HuH-7.5 (cell line): ENCODE measurements around the gene LIN7B.
"Not testable (repeated sequence)": the region's sequence is repeated elsewhere in the genome, so short reads cannot be mapped to it uniquely, and the experiment has no call there.

ENCODE experiments used
- DNase-seq: peaks from one replicate; pipeline ENCODE4 v3.0.0; 2011; ENCODE audit warnings: low spot score

The LIN7B gene

DNA sequence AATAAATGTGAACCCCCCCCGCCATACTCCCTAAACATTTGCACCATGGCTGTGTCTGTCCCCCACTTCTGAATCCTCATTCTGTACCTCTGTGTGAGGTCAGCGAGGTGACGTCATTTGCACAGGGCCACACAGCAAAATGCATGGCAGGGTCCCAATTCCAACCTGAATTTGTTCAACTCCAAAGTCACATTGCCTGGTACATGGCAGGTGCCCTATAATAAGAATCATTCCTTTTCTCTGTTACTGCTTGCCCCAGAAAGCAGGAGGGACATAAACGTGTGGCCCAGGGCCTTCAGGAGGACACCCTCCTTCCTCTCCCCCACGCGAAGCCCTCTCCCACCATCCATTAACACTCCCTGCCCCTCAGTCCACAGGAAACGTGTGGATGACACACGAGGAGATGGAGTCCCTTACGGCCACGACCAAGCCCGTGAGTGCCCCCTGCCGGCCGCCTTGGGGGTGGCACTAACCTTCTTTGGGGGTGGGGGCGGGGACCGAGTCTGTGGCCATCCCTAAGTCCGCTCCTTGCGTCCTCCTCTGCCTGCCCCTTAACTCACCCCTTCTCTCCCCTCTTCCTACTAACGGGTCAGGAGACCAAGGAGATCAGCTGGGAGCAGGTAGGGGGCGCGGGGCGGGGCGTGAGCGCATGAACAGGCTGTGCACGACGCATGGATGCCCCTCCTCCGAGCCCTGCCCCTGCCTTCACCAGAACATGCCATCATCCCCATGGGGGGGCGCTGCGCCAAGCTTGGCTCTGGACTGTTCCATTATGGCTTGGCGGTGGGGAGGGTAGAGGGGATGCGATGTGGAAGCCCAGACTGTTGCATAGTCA is 31.6 kb downstream of the LIN7B start:
- peak; percentile 90 for DNase-seq

- DNase-seq, result not testable (repeated sequence)
Observed at GRCh38 chr19:49146408-49146770, 32.2 kb downstream of the LIN7B start.

DNA sequence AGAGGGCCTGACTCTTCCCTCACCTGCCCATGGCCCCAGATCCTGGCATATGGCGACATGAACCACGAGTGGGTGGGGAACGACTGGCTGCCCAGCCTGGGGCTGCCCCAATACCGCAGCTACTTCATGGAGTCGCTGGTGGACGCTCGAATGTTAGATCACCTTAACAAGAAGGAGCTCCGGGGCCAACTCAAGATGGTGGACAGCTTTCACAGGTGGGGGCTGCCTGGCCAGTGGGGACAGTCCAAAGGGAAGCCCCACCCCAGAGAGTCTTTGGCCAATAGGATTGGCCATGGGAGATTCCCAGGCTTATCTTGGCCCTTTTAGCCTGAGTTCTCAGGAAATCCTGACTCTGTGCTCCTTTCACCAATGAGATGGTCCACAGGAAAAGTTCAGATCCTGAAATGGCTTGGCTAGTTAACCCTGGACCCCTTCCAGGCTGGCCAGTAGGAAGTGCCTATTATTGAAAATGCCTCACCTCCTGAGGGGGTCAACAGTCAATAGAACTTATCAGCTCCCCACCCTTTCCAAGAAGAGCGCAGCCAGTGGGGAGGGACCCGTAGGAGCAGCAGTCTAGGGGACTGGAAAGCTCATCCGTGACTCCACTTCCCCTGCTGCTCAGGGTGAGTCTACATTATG is 34.0 kb downstream of the LIN7B start:
- DNase-seq, result no peak

- peak; percentile 98 for DNase-seq
Observed at GRCh38 chr19:49148784-49149651, 34.8 kb downstream of the LIN7B start.

GRCh38 chr19:49149652-49150105 is 35.5 kb downstream of the LIN7B start:
- DNase-seq, result no peak

- DNase-seq, result peak; percentile 95
Observed at GRCh38 chr19:49150106-49150943, 36.2 kb downstream of the LIN7B start.

DNA sequence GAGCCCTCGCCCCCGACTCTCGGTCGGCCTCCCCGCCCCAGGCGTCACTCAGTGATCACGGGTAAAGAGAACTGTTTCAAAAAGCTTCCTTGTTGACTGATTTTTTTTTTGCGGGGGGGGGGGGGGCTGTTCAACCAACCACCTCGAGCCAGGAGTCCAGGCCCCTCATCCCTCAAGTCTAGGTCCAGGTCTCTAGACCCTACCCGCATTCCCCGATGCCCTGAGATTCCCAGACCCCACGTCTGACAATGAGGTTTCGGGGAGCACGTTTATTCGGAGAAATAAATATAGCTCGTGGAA is 36.7 kb downstream of the LIN7B start:
- no peak for DNase-seq

GRCh38 chr19:49151267-49152118 is 37.3 kb downstream of the LIN7B start:
- peak; percentile 66 for DNase-seq

- no peak for DNase-seq
Observed at GRCh38 chr19:49152119-49152550, 38.0 kb downstream of the LIN7B start.

DNA sequence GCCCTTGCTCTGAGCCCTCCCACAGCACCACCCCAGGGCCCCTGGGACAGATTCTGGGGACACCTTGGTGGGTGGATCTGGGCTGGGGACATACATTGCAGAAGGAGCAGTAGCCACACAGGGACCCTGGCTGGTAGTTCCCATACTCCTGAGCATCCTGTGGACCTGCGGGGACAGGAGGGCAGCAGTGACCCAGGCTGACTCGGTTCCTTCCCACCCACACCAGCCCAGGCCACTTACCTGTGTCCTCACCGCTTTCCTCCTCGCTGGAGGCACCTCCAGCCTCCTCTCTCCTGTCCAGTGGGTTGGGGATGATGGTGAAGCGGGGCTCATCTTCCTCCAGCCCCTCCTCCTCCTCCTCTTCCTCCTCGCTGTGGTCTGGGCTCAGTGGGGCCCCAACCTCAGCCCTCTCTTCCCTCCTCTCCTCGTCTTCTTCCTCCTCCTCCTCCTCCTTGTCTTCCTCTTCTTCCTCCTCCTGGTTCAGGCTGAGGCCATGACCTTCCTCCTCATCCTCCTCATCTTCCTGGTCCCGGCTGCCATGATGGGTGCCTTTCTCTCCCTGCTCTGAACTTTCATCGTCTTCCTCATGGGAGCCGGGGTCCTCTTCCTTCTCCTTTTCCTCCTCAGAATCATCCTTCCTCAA is 39.1 kb downstream of the LIN7B start:
- DNase-seq, result no peak

DNA sequence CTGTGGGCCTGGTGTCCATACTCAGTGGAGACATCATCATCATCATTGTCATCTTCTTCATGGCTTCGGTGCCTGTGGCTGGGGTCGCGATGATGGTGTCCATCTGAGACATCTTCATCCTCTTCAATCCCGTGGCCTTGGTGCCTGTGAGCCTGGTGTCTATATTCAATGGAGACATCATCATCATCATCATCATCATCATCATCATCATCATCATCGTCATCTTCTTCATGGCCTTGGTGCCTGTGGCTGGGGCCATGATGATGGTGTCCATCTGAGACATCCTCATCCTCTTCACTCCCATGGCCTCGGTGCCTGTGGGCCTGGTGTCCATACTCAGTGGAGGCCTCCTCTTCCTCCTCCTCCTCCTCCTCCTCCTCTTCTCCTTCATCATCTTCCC is 40.1 kb downstream of the LIN7B start:
- DNase-seq, result no peak

- no peak for DNase-seq
Observed at GRCh38 chr19:49155005-49155819, 41.0 kb downstream of the LIN7B start, which contains the start of gene HRC. Gene HRC (minus strand): TSS chr19:49155396. CDS start chr19:49155237, 159 bp downstream.

DNA sequence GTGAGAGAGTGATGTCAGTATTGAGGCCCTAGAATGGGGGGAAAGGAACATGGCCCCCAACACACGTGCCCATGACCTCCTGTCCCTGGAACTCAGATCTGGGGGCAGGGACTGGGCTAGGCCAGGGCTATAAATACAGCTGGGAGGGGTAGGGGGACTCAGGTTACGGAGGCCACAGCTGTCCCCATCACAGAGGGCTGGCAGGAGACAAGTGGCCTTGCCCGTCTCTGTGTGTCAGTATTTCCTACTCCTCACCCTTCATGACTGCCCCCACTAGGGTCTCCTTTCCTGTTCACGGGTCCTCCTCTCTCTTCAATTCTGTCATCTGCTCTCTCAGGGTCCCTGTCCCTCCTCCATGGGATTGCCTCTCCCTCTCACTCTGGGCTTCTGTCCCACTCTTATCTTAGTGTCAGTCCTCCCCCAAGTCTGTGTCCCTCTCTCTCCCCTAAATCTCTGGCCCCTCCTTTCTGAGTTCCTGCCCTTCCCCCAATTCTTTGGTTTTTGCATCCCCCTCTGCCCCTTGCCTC is 41.7 kb downstream of the LIN7B start:
- no peak for DNase-seq

GRCh38 chr19:49157445-49158224 is 43.5 kb downstream of the LIN7B start, which contains the start of gene TRPM4:
Gene TRPM4 (plus strand): TSS chr19:49157792. CDS start chr19:49157867, 75 bp downstream.
- DNase-seq, result peak; percentile 94

DNA sequence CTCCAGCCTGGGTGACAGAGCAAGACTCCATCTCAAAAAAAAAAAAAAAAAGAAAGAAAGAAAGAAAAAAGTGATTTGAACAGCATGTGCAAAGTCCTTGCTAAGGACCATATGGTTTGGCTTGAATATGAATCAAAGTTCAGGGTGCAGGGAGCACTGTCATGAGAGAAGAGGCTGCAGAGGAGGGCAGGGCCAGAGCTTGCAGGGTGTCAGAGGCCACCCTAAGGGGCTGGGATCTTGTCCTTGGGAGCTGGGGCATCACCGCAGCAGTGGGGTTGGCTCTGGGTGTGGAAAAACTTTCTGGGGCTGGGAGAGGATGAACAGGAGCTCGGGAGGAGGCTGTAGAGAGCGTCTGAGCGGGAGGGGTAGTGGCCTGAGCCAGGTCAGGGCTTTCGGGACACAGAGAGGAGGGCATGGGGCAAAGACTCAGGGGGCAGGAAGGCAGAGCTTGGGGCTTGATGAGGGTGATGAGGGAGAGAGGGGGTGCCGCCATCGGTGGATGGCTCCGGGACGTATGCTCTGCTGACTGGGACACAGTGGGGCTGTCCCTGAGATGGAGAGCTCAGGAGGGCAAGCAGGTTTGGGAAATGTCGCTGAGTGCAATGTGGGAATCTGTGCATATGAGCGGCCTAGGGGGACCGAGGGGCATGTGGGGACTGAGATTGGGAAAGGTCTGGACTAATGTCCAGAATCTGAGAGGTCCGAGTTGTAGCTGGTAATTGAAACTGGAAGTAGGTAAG is 46.5 kb downstream of the LIN7B start:
- DNase-seq, result no peak

DNA sequence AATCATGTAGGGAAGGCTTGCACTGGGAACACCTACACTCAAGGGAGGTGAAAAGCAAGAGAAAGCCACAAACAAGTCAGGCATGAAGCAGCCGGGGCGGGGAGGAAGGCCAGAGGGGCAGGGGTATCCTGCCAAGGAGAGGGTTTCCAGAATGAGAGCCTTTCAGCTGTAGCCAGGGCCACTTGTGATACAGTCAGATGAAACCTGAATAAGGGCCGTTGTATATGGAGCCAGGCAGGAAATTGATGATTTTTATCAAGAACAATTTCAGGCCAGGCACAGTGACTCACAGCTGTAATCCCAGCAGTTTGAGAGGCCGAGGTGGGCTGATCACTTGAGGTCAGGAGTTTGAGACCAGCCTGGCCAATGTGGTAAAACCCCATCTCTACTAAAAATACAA is 47.8 kb downstream of the LIN7B start:
- no peak for DNase-seq

DNA sequence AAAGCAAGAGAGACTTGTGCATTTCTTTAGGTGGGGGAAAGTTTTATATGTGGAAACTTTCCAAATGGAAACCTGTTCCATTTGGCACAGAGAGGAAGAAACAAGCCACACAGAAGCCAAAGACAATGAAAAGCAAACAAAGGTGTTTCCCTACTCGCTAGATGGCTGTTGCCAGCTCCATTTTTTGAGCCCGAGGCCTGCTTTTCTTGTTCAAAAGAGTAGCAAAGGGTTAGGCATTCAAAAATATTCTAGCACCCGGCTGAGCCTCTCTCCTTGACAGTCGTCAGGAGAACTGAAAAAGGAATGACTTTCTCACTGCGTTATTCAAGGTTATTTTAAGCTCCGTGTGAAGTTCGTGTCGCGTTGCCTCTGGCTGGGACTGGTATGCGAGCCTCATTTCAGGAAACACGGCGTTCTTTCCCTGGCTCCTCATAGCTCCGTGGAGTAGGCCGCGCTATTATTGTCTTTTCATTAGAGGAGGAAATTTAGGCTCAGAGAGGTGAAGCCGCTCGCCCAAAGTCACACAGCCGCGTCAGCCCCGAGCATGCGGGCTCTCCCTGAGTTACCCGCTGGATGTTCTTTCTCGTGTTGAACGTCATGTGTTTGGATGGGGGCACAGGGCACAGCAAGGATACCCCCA is 51.1 kb downstream of the LIN7B start:
- no peak for DNase-seq
